HepG2 (cell line): Measurements from ENCODE around the gene SUOX. TPM values are rescaled to one million over a fixed set of nuclear protein-coding genes. Genes with fewer than 3 reads are reported as not detected.
A peak's percentile ranks its signal among the peaks of the same experiment; 100 is the strongest.

ENCODE experiments used
- AHDC1 ChIP-seq: sonication (generic); formaldehyde crosslinking; IDR thresholded peaks from 2 replicates; pipeline ENCODE4 v1.5.1; 2020; ENCODE audit warnings: mild to moderate bottlenecking, missing genetic modification reagents, borderline replicate concordance
- ATF7 ChIP-seq, 2 experiments: fragments of 450-650 bp in 1 of 2; sonication (generic) in 1 of 2; formaldehyde crosslinking in 1 of 2; IDR thresholded peaks; 2 replicates each; pipeline versions ENCODE4 v1.4.0 to v1.6.1; 2016 to 2020; ENCODE audit warnings: antibody characterized with exemption in 1 of 2, mild to moderate bottlenecking in 1 of 2, missing genetic modification reagents in 1 of 2
- ERF ChIP-seq: IDR thresholded peaks from 2 replicates; pipeline ENCODE4 v1.6.1; 2018; ENCODE audit warnings: missing biosample characterization, missing genetic modification reagents
- ETV5 ChIP-seq: IDR thresholded peaks from 2 replicates; pipeline ENCODE4 v1.6.1; 2018; ENCODE audit warnings: missing biosample characterization, missing genetic modification reagents, inconsistent platforms, borderline replicate concordance
- FOXA1 ChIP-seq, 2 experiments: fragments of 450-650 bp in 1 of 2; sonication (generic) in 1 of 2; formaldehyde crosslinking in 1 of 2; IDR thresholded peaks; 2 replicates each; pipeline versions ENCODE4 v1.4.0 to v1.6.1; 2016 to 2020; ENCODE audit warnings: missing genetic modification reagents in 1 of 2
- FOXA3 ChIP-seq: IDR thresholded peaks from 2 replicates; pipeline ENCODE4 v1.6.1; 2016; ENCODE audit warnings: missing genetic modification reagents, missing compliant biosample characterization
- FOXK1 ChIP-seq: sonication (generic); formaldehyde crosslinking; IDR thresholded peaks from 2 replicates; pipeline ENCODE4 v1.4.0; 2020; ENCODE audit warnings: low read depth, missing genetic modification reagents, borderline replicate concordance
- FOXO1 ChIP-seq: sonication (generic); formaldehyde crosslinking; IDR thresholded peaks from 2 replicates; pipeline ENCODE4 v1.4.0; 2020; ENCODE audit warnings: missing genetic modification reagents
- IKZF5 ChIP-seq: IDR thresholded peaks from 2 replicates; pipeline ENCODE4 v1.6.1; 2018; ENCODE audit warnings: missing genetic modification reagents, mild to moderate bottlenecking, missing compliant biosample characterization
- ISL2 ChIP-seq: sonication (generic); formaldehyde crosslinking; IDR thresholded peaks from 2 replicates; pipeline ENCODE4 v1.5.0; 2020; ENCODE audit warnings: missing genetic modification reagents
- KDM3A ChIP-seq: IDR thresholded peaks from 2 replicates; pipeline ENCODE4 v1.6.1; 2018; ENCODE audit warnings: low read depth, missing compliant biosample characterization
- NFE2L2 ChIP-seq: fragments of 150-350 bp; IDR thresholded peaks from 2 replicates; pipeline ENCODE4 v1.6.1; 2014; ENCODE audit warnings: low read length
- NR2F6 ChIP-seq, 2 experiments: IDR thresholded peaks; 2 replicates each; pipeline ENCODE4 v1.6.1; 2016; ENCODE audit warnings: antibody characterized with exemption in 1 of 2, mild to moderate bottlenecking in 1 of 2
- NR3C1 ChIP-seq: sonication (generic); formaldehyde crosslinking; IDR thresholded peaks from 2 replicates; pipeline ENCODE4 v1.4.0; 2020; ENCODE audit warnings: missing genetic modification reagents
- PREB ChIP-seq: sonication (generic); formaldehyde crosslinking; IDR thresholded peaks from 2 replicates; pipeline ENCODE4 v1.4.0; 2020; ENCODE audit warnings: missing genetic modification reagents
- RCOR2 ChIP-seq: IDR thresholded peaks from 2 replicates; pipeline ENCODE4 v1.6.1; 2016; ENCODE audit warnings: missing biosample characterization, missing genetic modification reagents
- ZNF101 ChIP-seq: sonication (generic); formaldehyde crosslinking; IDR thresholded peaks from 2 replicates; pipeline ENCODE4 v1.4.0; 2020; ENCODE audit warnings: mild to moderate bottlenecking, low read depth, missing genetic modification reagents, borderline replicate concordance
- ZNF484 ChIP-seq: sonication (generic); formaldehyde crosslinking; IDR thresholded peaks from 2 replicates; pipeline ENCODE4 v1.5.1; 2020; ENCODE audit warnings: mild to moderate bottlenecking, low read depth, missing genetic modification reagents, borderline replicate concordance
- ZNF605 ChIP-seq: sonication (generic); formaldehyde crosslinking; IDR thresholded peaks from 2 replicates; pipeline ENCODE4 v1.8.0; 2022; ENCODE audit warnings: mild to moderate bottlenecking, missing genetic modification reagents
- ZNF710 ChIP-seq: sonication (generic); formaldehyde crosslinking; IDR thresholded peaks from 2 replicates; pipeline ENCODE4 v1.5.0; 2020; ENCODE audit warnings: mild to moderate bottlenecking, missing genetic modification reagents, borderline replicate concordance
- polyA plus RNA-seq, 8 experiments: library from polyadenylated mRNA; depleted of rRNA in 3 of 8; stranded (reverse) in 7 of 8; unstranded in 1 of 8; fragments of >200 nt; fragmentation: Illumina TruSeq in 4 of 8; extraction: Trizol in 4 of 8; gene quantifications; 2 replicates each; pipeline versions ENCODE4 v1.2.1 to v1.2.3, GENCODE V29; 2011 to 2016; ENCODE audit warnings: low read depth in 4 of 8, missing spikeins in 1 of 8, mixed read lengths in 1 of 8; ENCODE audit not compliant: insufficient read depth in 1 of 8
- total RNA-seq, 5 experiments: library from RNA; depleted of rRNA; stranded (reverse); fragments of >200 nt; fragmentation: Illumina TruSeq; extraction: Trizol; gene quantifications; 2 replicates each; pipeline ENCODE4 v1.2.3, GENCODE V29; 2016; ENCODE audit warnings: low read depth in 1 of 5

SUOX gene
- total and polyA plus RNA-seq, 2 of the 13 experiments (the other 11 are each of a cell fraction or from before 2014, with no cell fraction given), result 23.9 to 25.9 TPM

- TF ChIP-seq ZNF710 (CRISPR knock-in tag), result peak; percentile 77; the same call in 1 of the 2 replicates
- TF ChIP-seq NFE2L2, result no peak
- TF ChIP-seq RCOR2 (CRISPR knock-in tag), result peak; percentile 84; the same call in 1 of the 2 replicates
- peak; percentile 76 for TF ChIP-seq FOXA3
- no peak for TF ChIP-seq ZNF101 (CRISPR knock-in tag)
- TF ChIP-seq FOXA1 (IDR thresholded peaks at IDR 0.05), result no peak
- peak; percentile 64 for TF ChIP-seq FOXA1 (CRISPR knock-in tag; IDR thresholded peaks at IDR 0.05)
- peak; percentile 36; the same call in 1 of the 2 replicates for TF ChIP-seq FOXK1 (CRISPR knock-in tag)
- TF ChIP-seq KDM3A (CRISPR knock-in tag), result 0 out of 2 replicates have a peak, but pooled peaks have one; percentile 34
- TF ChIP-seq AHDC1 (CRISPR knock-in tag), result peak; percentile 63; the same call in 1 of the 2 replicates
- TF ChIP-seq ERF (CRISPR knock-in tag), result peak; percentile 83
- peak; percentile 62; the same call in 1 of the 2 replicates for TF ChIP-seq IKZF5 (CRISPR knock-in tag)
- peak; percentile 50; the same call in 1 of the 2 replicates for TF ChIP-seq ZNF605 (CRISPR knock-in tag)
- TF ChIP-seq ISL2, result peak; percentile 72; the same call in 1 of the 2 replicates
- TF ChIP-seq FOXO1 (CRISPR knock-in tag), result peak; percentile 25; the same call in 1 of the 2 replicates
- no peak for TF ChIP-seq ATF7 (IDR thresholded peaks at IDR 0.05)
- TF ChIP-seq ATF7 (CRISPR knock-in tag; IDR thresholded peaks at IDR 0.05), result peak; percentile 44; the same call in 1 of the 2 replicates
- peak; percentile 90 for TF ChIP-seq NR2F6 (IDR thresholded peaks at IDR 0.05)
- TF ChIP-seq NR2F6 (CRISPR knock-in tag; IDR thresholded peaks at IDR 0.05), result peak; percentile 92
- no peak for TF ChIP-seq NR3C1
- TF ChIP-seq ZNF484, result no peak
- TF ChIP-seq PREB (CRISPR knock-in tag), result no peak
- peak; percentile 63; the same call in 1 of the 2 replicates for TF ChIP-seq ETV5
Observed at GRCh38 chr12:56010111-56010570, 13.1 kb downstream of the SUOX start (continued).
